Stimulated activated effector memory CD8-positive, alpha-beta T cell treated with anti-CD3 and anti-CD28 coated beads, Interleukin-12 subunit alpha, Interleukin-12 subunit beta, amount 100 ng/mL, for 72 hours (primary cell): ENCODE results near the gene CRYGB.
"Not testable (repeated sequence)": the region's sequence is repeated elsewhere in the genome, so short reads cannot be mapped to it uniquely, and the experiment has no call there.

Experiments used
- ATAC-seq: fragments of 150-1000 bp; cut with Tn5 transposase; 2 replicates; pipeline ENCODE4 v1.10.0; 2021
- DNase-seq, 2 donors: peaks; one replicate each; pipeline ENCODE4 v3.0.0; 2021 to 2022; ENCODE audit warnings: low spot score in 2 of 2
- H3K27ac Mint-ChIP-seq: one replicate; pipeline ENCODE4 v1.8.0; 2022; ENCODE audit warnings: mild to moderate bottlenecking, mixed read lengths
- H3K36me3 Mint-ChIP-seq: one replicate; pipeline ENCODE4 v1.8.0; 2022; ENCODE audit warnings: mild to moderate bottlenecking, mixed read lengths
- H3K4me1 Mint-ChIP-seq: one replicate; pipeline ENCODE4 v1.8.0; 2022; ENCODE audit warnings: mixed read lengths
- H3K4me3 Mint-ChIP-seq: one replicate; pipeline ENCODE4 v1.8.0; 2022; ENCODE audit warnings: mild to moderate bottlenecking, mixed read lengths
- H3K9me3 Mint-ChIP-seq: one replicate; pipeline ENCODE4 v1.8.0; 2022; ENCODE audit warnings: mixed read lengths

The CRYGB gene

GRCh38 chr2:208135794-208136715 lies 9.9 kb downstream of the CRYGB start:
- H3K4me3 Mint-ChIP-seq = no peak overlapping the region
- ATAC-seq = no peak
- no peak for DNase-seq
- no peaks in the 10 kb centered on the region for H3K9me3 Mint-ChIP-seq
- no peaks in the 10 kb centered on the region for H3K36me3 Mint-ChIP-seq
- H3K4me1 Mint-ChIP-seq = no peaks in the 10 kb centered on the region
- H3K27ac Mint-ChIP-seq = no peak overlapping the region

GRCh38 chr2:208134928-208135586 lies 10.9 kb downstream of the CRYGB start:
- Mint-ChIP-seq H3K27ac (no peak overlapping the region), H3K4me1 (no peaks in the 10 kb centered on the region), H3K36me3 (no peaks in the 10 kb centered on the region), H3K4me3 (no peak overlapping the region), H3K9me3 (no peaks in the 10 kb centered on the region)
- peak; percentile 60 for ATAC-seq
- DNase-seq = no peak

GRCh38 chr2:208130712-208131110 lies 15.2 kb downstream of the CRYGB start:
- no peak overlapping the region for H3K4me3 Mint-ChIP-seq
- H3K27ac Mint-ChIP-seq = no peak overlapping the region
- no peaks in the 10 kb centered on the region for H3K4me1 Mint-ChIP-seq
- DNase-seq = no peak
- H3K36me3 Mint-ChIP-seq = no peaks in the 10 kb centered on the region
- no peak for ATAC-seq
- no peaks in the 10 kb centered on the region for H3K9me3 Mint-ChIP-seq

- no peaks in the 10 kb centered on the region for H3K9me3 Mint-ChIP-seq
- no peak for ATAC-seq
- no peak for DNase-seq
- no peak within 1 kb of the TSS for H3K27ac Mint-ChIP-seq
- H3K4me1 Mint-ChIP-seq = no peaks in the 10 kb centered on the region
- H3K4me3 Mint-ChIP-seq = no peak within 1 kb of the TSS
- H3K36me3 Mint-ChIP-seq = no peaks in the 10 kb centered on the region
These were observed 15.9 kb downstream of the CRYGB start, which contains the start of gene CRYGC for GRCh38 chr2:208129744-208130711. Gene CRYGC (minus strand): TSS chr2:208129828. CDS start chr2:208129792, 36 bp downstream.

GRCh38 chr2:208128136-208128535 lies 17.8 kb downstream of the CRYGB start:
- H3K27ac Mint-ChIP-seq = no peak overlapping the region
- ATAC-seq = no peak
- H3K4me3 Mint-ChIP-seq = no peak overlapping the region
- no peak for DNase-seq
- H3K9me3 Mint-ChIP-seq = no peaks in the 10 kb centered on the region
- no peaks in the 10 kb centered on the region for H3K36me3 Mint-ChIP-seq
- no peaks in the 10 kb centered on the region for H3K4me1 Mint-ChIP-seq

GRCh38 chr2:208127090-208127489 lies 18.9 kb downstream of the CRYGB start:
- H3K27ac Mint-ChIP-seq = no peak overlapping the region
- no peaks in the 10 kb centered on the region for H3K36me3 Mint-ChIP-seq
- ATAC-seq = no peak

GRCh38 chr2:208125251-208125650 lies 20.7 kb downstream of the CRYGB start:
- no peak overlapping the region for H3K4me3 Mint-ChIP-seq

More at GRCh38 chr2:208127090-208127489, 18.9 kb downstream of the CRYGB start:
- Mint-ChIP-seq H3K4me3 (no peak overlapping the region), H3K4me1 (no peaks in the 10 kb centered on the region), H3K9me3 (no peaks in the 10 kb centered on the region)
- DNase-seq = no peak

GRCh38 chr2:208124013-208124715 lies 21.8 kb downstream of the CRYGB start, which contains the start of gene CRYGD:
Gene CRYGD (minus strand): TSS chr2:208124524. CDS start chr2:208124473, 51 bp downstream.
- not testable (repeated sequence) for DNase-seq, H3K4me3 Mint-ChIP-seq, H3K36me3 Mint-ChIP-seq, H3K4me1 Mint-ChIP-seq, H3K9me3 Mint-ChIP-seq, H3K27ac Mint-ChIP-seq
- peak; percentile 48 for ATAC-seq

More at GRCh38 chr2:208125251-208125650, 20.7 kb downstream of the CRYGB start:
- no peak for DNase-seq
- ATAC-seq = no peak
- H3K36me3 Mint-ChIP-seq = no peaks in the 10 kb centered on the region
- no peaks in the 10 kb centered on the region for H3K4me1 Mint-ChIP-seq
- H3K27ac Mint-ChIP-seq = no peak overlapping the region
- H3K9me3 Mint-ChIP-seq = no peaks in the 10 kb centered on the region

- ATAC-seq (no peak), DNase-seq (no peak)
- Mint-ChIP-seq H3K4me1 (no peaks in the 10 kb centered on the region), H3K4me3 (no peak overlapping the region), H3K9me3 (no peaks in the 10 kb centered on the region), H3K36me3 (no peaks in the 10 kb centered on the region), H3K27ac (no peak overlapping the region)
These were observed 23.7 kb downstream of the CRYGB start for GRCh38 chr2:208122248-208122647.

GRCh38 chr2:208118918-208119317 lies 27.0 kb downstream of the CRYGB start:
- H3K9me3 Mint-ChIP-seq = no peaks in the 10 kb centered on the region
- DNase-seq (no peak), ATAC-seq (no peak)
- no peak overlapping the region for H3K27ac Mint-ChIP-seq
- no peaks in the 10 kb centered on the region for H3K36me3 Mint-ChIP-seq
- H3K4me1 Mint-ChIP-seq = no peaks in the 10 kb centered on the region
- no peak overlapping the region for H3K4me3 Mint-ChIP-seq

GRCh38 chr2:208117390-208117789 lies 28.6 kb downstream of the CRYGB start:
- ATAC-seq, H3K4me1 Mint-ChIP-seq, H3K9me3 Mint-ChIP-seq, H3K4me3 Mint-ChIP-seq, H3K36me3 Mint-ChIP-seq, DNase-seq, H3K27ac Mint-ChIP-seq: not testable (repeated sequence)

GRCh38 chr2:208112969-208113368 lies 33.0 kb downstream of the CRYGB start:
- no peaks in the 10 kb centered on the region for H3K36me3 Mint-ChIP-seq
- ATAC-seq = no peak

GRCh38 chr2:208112273-208112745 lies 33.6 kb downstream of the CRYGB start:
- not testable (repeated sequence) for H3K4me1 Mint-ChIP-seq, H3K4me3 Mint-ChIP-seq, DNase-seq, H3K36me3 Mint-ChIP-seq, H3K27ac Mint-ChIP-seq, H3K9me3 Mint-ChIP-seq
- peak; percentile 32 for ATAC-seq

More at GRCh38 chr2:208112969-208113368, 33.0 kb downstream of the CRYGB start:
- H3K4me1 Mint-ChIP-seq = no peaks in the 10 kb centered on the region
- no peak for DNase-seq
- H3K27ac Mint-ChIP-seq = no peak overlapping the region
- H3K4me3 Mint-ChIP-seq = no peak overlapping the region
- H3K9me3 Mint-ChIP-seq = no peaks in the 10 kb centered on the region

GRCh38 chr2:208103616-208104015 lies 42.3 kb downstream of the CRYGB start:
- H3K4me3 Mint-ChIP-seq = no peak overlapping the region
- H3K4me1 Mint-ChIP-seq = no peaks in the 10 kb centered on the region
- ATAC-seq (no peak), DNase-seq (no peak)
- no peaks in the 10 kb centered on the region for H3K9me3 Mint-ChIP-seq
- no peaks in the 10 kb centered on the region for H3K36me3 Mint-ChIP-seq
- H3K27ac Mint-ChIP-seq = no peak overlapping the region
